DOHH2 (cell line): ENCODE results near the gene CLDN5.

Experiments
- H3F3A ChIP-seq: fragments of 200-600 bp; sonication (generic), shearing (Covaris generic); 2 replicates; pipeline ENCODE4 v1.6.0; 2016; ENCODE audit warnings: antibody characterized with exemption, mild to moderate bottlenecking; ENCODE audit not compliant: control insufficient read depth, insufficient read depth
- H3K27ac ChIP-seq: fragments of 200-600 bp; sonication (generic); 2 replicates; pipeline ENCODE4 v1.5.1; 2014; ENCODE audit warnings: low read depth, mild to moderate bottlenecking, low read length, moderate library complexity
- H3K27me3 ChIP-seq: fragments of 200-600 bp; sonication (generic); 2 replicates; pipeline ENCODE4 v1.6.1; 2014; ENCODE audit warnings: mild to moderate bottlenecking, low read length, mixed read lengths; ENCODE audit not compliant: control insufficient read depth
- H3K36me3 ChIP-seq: fragments of 200-600 bp; sonication (generic); 2 replicates; pipeline ENCODE4 v1.6.1; 2014; ENCODE audit warnings: mild to moderate bottlenecking, low read length, moderate library complexity, mixed read lengths; ENCODE audit not compliant: control insufficient read depth
- H3K4me1 ChIP-seq: fragments of 200-600 bp; sonication (generic); 2 replicates; pipeline ENCODE4 v1.6.1; 2014; ENCODE audit warnings: mild to moderate bottlenecking, low read length, mixed read lengths; ENCODE audit not compliant: control insufficient read depth
- H3K4me2 ChIP-seq: fragments of 200-600 bp; sonication (generic); 2 replicates; pipeline ENCODE4 v1.6.0; 2014; ENCODE audit warnings: mild to moderate bottlenecking, low read length, moderate library complexity
- H3K4me3 ChIP-seq: fragments of 200-600 bp; sonication (generic); 2 replicates; pipeline ENCODE4 v1.5.1; 2014; ENCODE audit warnings: mild to moderate bottlenecking, low read length, mixed read lengths
- H3K79me2 ChIP-seq: fragments of 200-600 bp; sonication (generic); 2 replicates; pipeline ENCODE4 v1.6.1; 2014; ENCODE audit warnings: mild to moderate bottlenecking, low read length, mixed read lengths; ENCODE audit not compliant: control insufficient read depth
- H3K9me2 ChIP-seq: fragments of 200-600 bp; sonication (generic); replicated peaks from 2 replicates; pipeline ENCODE4 v1.6.1; 2014; ENCODE audit warnings: mild to moderate bottlenecking, low read length, mixed read lengths; ENCODE audit not compliant: control insufficient read depth
- H3K9me3 ChIP-seq: fragments of 200-600 bp; sonication (generic); 2 replicates; pipeline ENCODE4 v1.6.1; 2014; ENCODE audit warnings: antibody characterized with exemption, low read length, mixed read lengths; ENCODE audit not compliant: control insufficient read depth, insufficient read depth
- H4K20me1 ChIP-seq: fragments of 200-600 bp; sonication (generic); 2 replicates; pipeline ENCODE4 v1.6.0; 2014; ENCODE audit warnings: low read depth, mild to moderate bottlenecking, antibody characterized with exemption, low read length, moderate library complexity; ENCODE audit not compliant: control insufficient read depth, insufficient read depth
- CTCF ChIP-seq: fragments of 200-600 bp; sonication (generic); IDR thresholded peaks from one replicate; pipeline ENCODE4 v1.5.1; 2014; ENCODE audit warnings: antibody characterized with exemption, mild to moderate bottlenecking, low read depth, low read length; ENCODE audit not compliant: poor library complexity, severe bottlenecking
- EZH2phosphoT487 ChIP-seq: fragments of 200-600 bp; sonication (generic); IDR thresholded peaks from 2 replicates; pipeline ENCODE4 v1.6.1; 2017; ENCODE audit warnings: borderline replicate concordance, mild to moderate bottlenecking, antibody characterized with exemption, low read length, moderate library complexity, mixed read lengths

The CLDN5 gene

GRCh38 chr22:19567157-19568009 is 43.2 kb upstream of the CLDN5 start:
- no peak overlapping the region for H3K4me2 ChIP-seq
- H3K79me2 ChIP-seq = no peaks in the 10 kb centered on the region
- TF ChIP-seq CTCF = no peak
- no peak for TF ChIP-seq EZH2phosphoT487
- H3K4me3 ChIP-seq = no peak overlapping the region
- H3K27me3 ChIP-seq = 0 out of 2 replicates have a peak, but pooled peaks cover 6% of the 10 kb centered on the region
- H3K9me2 ChIP-seq = no peaks in the 10 kb centered on the region
- no peaks in the 10 kb centered on the region for H3K36me3 ChIP-seq
- H3K4me1 ChIP-seq = no peaks in the 10 kb centered on the region
- no peaks in the 10 kb centered on the region for H3K9me3 ChIP-seq
- no peaks in the 10 kb centered on the region for H4K20me1 ChIP-seq
- no peak overlapping the region for H3K27ac ChIP-seq
- no peaks in the 10 kb centered on the region for H3F3A ChIP-seq

GRCh38 chr22:19566279-19567156 is 42.3 kb upstream of the CLDN5 start:
- H4K20me1 ChIP-seq = no peaks in the 10 kb centered on the region
- H3K4me3 ChIP-seq = no peak overlapping the region
- no peak overlapping the region for H3K27ac ChIP-seq
- H3K36me3 ChIP-seq = no peaks in the 10 kb centered on the region
- TF ChIP-seq CTCF (no peak), EZH2phosphoT487 (no peak)
- H3F3A ChIP-seq = no peaks in the 10 kb centered on the region
- H3K9me3 ChIP-seq = no peaks in the 10 kb centered on the region
- H3K4me1 ChIP-seq = no peaks in the 10 kb centered on the region
- no peaks in the 10 kb centered on the region for H3K79me2 ChIP-seq
- H3K4me2 ChIP-seq = no peak overlapping the region
- H3K9me2 ChIP-seq = no peaks in the 10 kb centered on the region
- H3K27me3 ChIP-seq = 0 out of 2 replicates have a peak, but pooled peaks cover 3% of the 10 kb centered on the region

GRCh38 chr22:19565382-19566278 is 41.4 kb upstream of the CLDN5 start:
- no peak overlapping the region for H3K4me3 ChIP-seq
- no peaks in the 10 kb centered on the region for H3K36me3 ChIP-seq
- no peaks in the 10 kb centered on the region for H3K79me2 ChIP-seq
- H3K4me2 ChIP-seq = no peak overlapping the region
- no peaks in the 10 kb centered on the region for H4K20me1 ChIP-seq
- H3K9me2 ChIP-seq = no peaks in the 10 kb centered on the region
- no peak for TF ChIP-seq EZH2phosphoT487
- no peak for TF ChIP-seq CTCF
- H3K27me3 ChIP-seq = no peaks in the 10 kb centered on the region
- H3F3A ChIP-seq = no peaks in the 10 kb centered on the region
- no peaks in the 10 kb centered on the region for H3K4me1 ChIP-seq
- no peaks in the 10 kb centered on the region for H3K9me3 ChIP-seq
- H3K27ac ChIP-seq = no peak overlapping the region
